DOHH2 (cell line): Measurements from ENCODE around the gene HEATR5A.

ENCODE experiments used
- EZH2phosphoT487 ChIP-seq: fragments of 200-600 bp; sonication (generic); IDR thresholded peaks from 2 replicates; pipeline ENCODE4 v1.6.1; 2017; ENCODE audit warnings: borderline replicate concordance, mild to moderate bottlenecking, antibody characterized with exemption, low read length, moderate library complexity, mixed read lengths
- TF ChIP-seq, protein P1 (sequence below): fragments of 200-600 bp; sonication (generic); IDR thresholded peaks from one replicate; pipeline ENCODE4 v1.5.1; 2014; ENCODE audit warnings: antibody characterized with exemption, mild to moderate bottlenecking, low read depth, low read length; ENCODE audit not compliant: poor library complexity, severe bottlenecking

DNA sequence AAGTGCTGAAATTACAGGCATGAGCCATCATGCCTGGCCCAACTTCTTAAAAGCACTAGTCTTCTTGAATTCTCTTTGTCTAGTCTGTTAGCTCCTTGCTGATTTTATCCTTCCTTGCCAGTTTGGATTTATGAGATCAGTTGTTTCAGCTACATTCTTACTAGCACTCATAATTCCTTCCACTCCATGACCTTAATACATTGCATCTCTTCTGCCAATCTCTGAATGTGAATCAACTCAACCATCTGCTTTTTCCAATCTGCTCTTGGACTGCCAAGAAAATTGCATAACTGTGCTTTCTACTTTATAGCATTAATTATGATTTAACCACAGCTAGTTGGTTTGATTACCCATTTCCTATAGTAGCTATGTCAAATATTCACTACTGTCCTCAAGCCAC, 14.9 kb upstream of the HEATR5A start:
- TF ChIP-seq, protein P1, sequence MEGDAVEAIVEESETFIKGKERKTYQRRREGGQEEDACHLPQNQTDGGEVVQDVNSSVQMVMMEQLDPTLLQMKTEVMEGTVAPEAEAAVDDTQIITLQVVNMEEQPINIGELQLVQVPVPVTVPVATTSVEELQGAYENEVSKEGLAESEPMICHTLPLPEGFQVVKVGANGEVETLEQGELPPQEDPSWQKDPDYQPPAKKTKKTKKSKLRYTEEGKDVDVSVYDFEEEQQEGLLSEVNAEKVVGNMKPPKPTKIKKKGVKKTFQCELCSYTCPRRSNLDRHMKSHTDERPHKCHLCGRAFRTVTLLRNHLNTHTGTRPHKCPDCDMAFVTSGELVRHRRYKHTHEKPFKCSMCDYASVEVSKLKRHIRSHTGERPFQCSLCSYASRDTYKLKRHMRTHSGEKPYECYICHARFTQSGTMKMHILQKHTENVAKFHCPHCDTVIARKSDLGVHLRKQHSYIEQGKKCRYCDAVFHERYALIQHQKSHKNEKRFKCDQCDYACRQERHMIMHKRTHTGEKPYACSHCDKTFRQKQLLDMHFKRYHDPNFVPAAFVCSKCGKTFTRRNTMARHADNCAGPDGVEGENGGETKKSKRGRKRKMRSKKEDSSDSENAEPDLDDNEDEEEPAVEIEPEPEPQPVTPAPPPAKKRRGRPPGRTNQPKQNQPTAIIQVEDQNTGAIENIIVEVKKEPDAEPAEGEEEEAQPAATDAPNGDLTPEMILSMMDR: no peak
- no peak for TF ChIP-seq EZH2phosphoT487
